HEK293 (cell line): ENCODE data around the gene FAM76B.
A peak's percentile ranks its signal among the peaks of the same experiment; 100 is the strongest.

ENCODE experiments used
- CTCF ChIA-PET: fragments of 350-600 bp; formaldehyde crosslinking; extraction: SDS; loops from one replicate; lab custom pipeline; 2021; ENCODE audit warnings: antibody characterized with exemption; lab: Yijun Ruan, JAX
- POLR2A ChIA-PET: fragments of 300-600 bp; formaldehyde crosslinking; extraction: SDS; loops from one replicate; lab custom pipeline; 2020; ENCODE audit warnings: antibody characterized with exemption, inconsistent platforms; lab: Yijun Ruan, JAX
- H3K27ac ChIP-seq: fragments of 200-500 bp; sonication (Bioruptor generic); 2 replicates; pipeline ENCODE4 v1.5.1; 2014; ENCODE audit warnings: low read depth, low read length, control low read depth, inconsistent platforms; ENCODE audit errors: extremely low read depth
- H3K36me3 ChIP-seq, 2 experiments: fragments of 200-500 bp in 1 of 2; sonication (Bioruptor generic) in 1 of 2; 1 replicate in 1 of 2; 2 replicates in 1 of 2; pipeline ENCODE4 v1.5.1; 2014 to 2017; ENCODE audit warnings: inconsistent platforms in 2 of 2, low read length in 2 of 2; ENCODE audit not compliant: control insufficient read depth in 2 of 2, insufficient read depth in 1 of 2
- H3K4me1 ChIP-seq: fragments of 200-500 bp; sonication (Bioruptor generic); 2 replicates; pipeline ENCODE4 v1.5.1; 2014; ENCODE audit warnings: mild to moderate bottlenecking, low read length, inconsistent platforms; ENCODE audit not compliant: control insufficient read depth, insufficient read depth
- H3K4me3 ChIP-seq: 2 replicates; pipeline ENCODE4 v1.5.1; 2011; ENCODE audit warnings: low read depth, mild to moderate bottlenecking, control low read depth, low read length, moderate library complexity
- H3K9me3 ChIP-seq: fragments of 200-500 bp; sonication (Bioruptor generic); 2 replicates; pipeline ENCODE4 v1.5.1; 2014; ENCODE audit warnings: low read depth, low read length, inconsistent platforms; ENCODE audit not compliant: control insufficient read depth, insufficient read depth
- KLF8 ChIP-seq: fragments of 450-650 bp; formaldehyde crosslinking; IDR thresholded peaks from 2 replicates; pipeline ENCODE4 v1.5.1; 2016; ENCODE audit warnings: missing biosample characterization, missing genetic modification characterization
- MZF1 ChIP-seq: fragments of 450-650 bp; formaldehyde crosslinking; IDR thresholded peaks from 2 replicates; pipeline ENCODE4 v1.5.1; 2017; ENCODE audit warnings: missing biosample characterization, missing genetic modification characterization, borderline replicate concordance
- SP2 ChIP-seq: fragments of 450-650 bp; formaldehyde crosslinking; IDR thresholded peaks from 2 replicates; pipeline ENCODE4 v1.5.1; 2016; ENCODE audit warnings: missing biosample characterization, missing genetic modification characterization
- ZEB2 ChIP-seq: fragments of 450-650 bp; formaldehyde crosslinking; IDR thresholded peaks from 2 replicates; pipeline ENCODE4 v1.5.1; 2016; ENCODE audit warnings: missing biosample characterization, missing genetic modification characterization
- ZFP3 ChIP-seq: fragments of 450-650 bp; formaldehyde crosslinking; IDR thresholded peaks from 2 replicates; pipeline ENCODE4 v1.5.1; 2016; ENCODE audit warnings: low read depth, missing biosample characterization, missing genetic modification characterization
- ZNF133 ChIP-seq: fragments of 450-650 bp; formaldehyde crosslinking; IDR thresholded peaks from 2 replicates; pipeline ENCODE4 v1.5.1; 2016; ENCODE audit warnings: missing biosample characterization, missing genetic modification characterization
- ZNF175 ChIP-seq: fragments of 450-650 bp; formaldehyde crosslinking; IDR thresholded peaks from 2 replicates; pipeline ENCODE4 v1.5.1; 2016; ENCODE audit warnings: missing biosample characterization, missing genetic modification characterization
- ZNF26 ChIP-seq: fragments of 450-650 bp; formaldehyde crosslinking; IDR thresholded peaks from 2 replicates; pipeline ENCODE4 v1.5.1; 2016; ENCODE audit warnings: missing biosample characterization, missing genetic modification characterization
- ZNF341 ChIP-seq: fragments of 450-650 bp; formaldehyde crosslinking; IDR thresholded peaks from 2 replicates; pipeline ENCODE4; 2016; ENCODE audit warnings: low read depth, missing biosample characterization, missing genetic modification characterization
- ZNF558 ChIP-seq: fragments of 450-650 bp; formaldehyde crosslinking; IDR thresholded peaks from 2 replicates; pipeline ENCODE4 v1.5.1; 2016; ENCODE audit warnings: missing biosample characterization, missing genetic modification characterization
- ZNF561 ChIP-seq: fragments of 450-650 bp; IDR thresholded peaks from 2 replicates; pipeline ENCODE4 v1.5.1; 2018; ENCODE audit warnings: missing biosample characterization, missing genetic modification characterization, borderline replicate concordance
- ZNF654 ChIP-seq: fragments of 450-650 bp; formaldehyde crosslinking; IDR thresholded peaks from 2 replicates; pipeline ENCODE4 v1.5.1; 2016; ENCODE audit warnings: low read depth, missing biosample characterization, missing genetic modification characterization
- ZNF692 ChIP-seq: fragments of 450-650 bp; formaldehyde crosslinking; IDR thresholded peaks from 2 replicates; pipeline ENCODE4 v1.5.1; 2016; ENCODE audit warnings: missing biosample characterization, missing genetic modification characterization
- ZNF777 ChIP-seq: fragments of 450-650 bp; formaldehyde crosslinking; IDR thresholded peaks from 2 replicates; pipeline ENCODE4 v1.5.1; 2017; ENCODE audit warnings: missing biosample characterization, missing genetic modification characterization, borderline replicate concordance
- ZSCAN16 ChIP-seq: fragments of 450-650 bp; formaldehyde crosslinking; IDR thresholded peaks from 2 replicates; pipeline ENCODE4 v1.5.1; 2016; ENCODE audit warnings: missing biosample characterization, missing genetic modification characterization
- TF ChIP-seq, protein P1 (sequence below): fragments of 450-650 bp; formaldehyde crosslinking; IDR thresholded peaks from 2 replicates; pipeline ENCODE4 v1.5.1; 2016; ENCODE audit warnings: missing biosample characterization, missing genetic modification characterization
- TF ChIP-seq, protein P2 (sequence below): fragments of 450-650 bp; formaldehyde crosslinking; IDR thresholded peaks from 2 replicates; pipeline ENCODE4 v1.5.1; 2017; ENCODE audit warnings: missing biosample characterization, mild to moderate bottlenecking, missing genetic modification characterization, moderate library complexity
- TF ChIP-seq, protein P3 (sequence below): fragments of 450-650 bp; formaldehyde crosslinking; IDR thresholded peaks from 2 replicates; pipeline ENCODE4 v1.5.1; 2017; ENCODE audit warnings: missing biosample characterization, missing genetic modification characterization

FAM76B gene

GRCh38 chr11:95764267-95764898 is 25.2 kb downstream of the FAM76B start:
- TF ChIP-seq ZNF133 (tag by site-specific recombination) (no peak), ZNF654 (tag by site-specific recombination) (peak; percentile 66), ZNF341 (tag by site-specific recombination) (no peak), ZEB2 (tag by site-specific recombination) (no peak)
- H3K36me3 ChIP-seq = peaks cover 0 to 10% of the 10 kb centered on the region in 2 experiments; a peak in 1 of 3 replicates
- CTCF ChIA-PET = interaction anchor here (0.6 to 7.0 kb wide), 20 partner anchors 9 to 1141 kb away, joined by 3 to 111 read pairs (median 4); no protein-coding TSS in a partner anchor
- no peaks in the 10 kb centered on the region for H3K4me1 ChIP-seq
- H3K27ac ChIP-seq = no peak overlapping the region
- H3K9me3 ChIP-seq = no peaks in the 10 kb centered on the region
- no peak overlapping the region for H3K4me3 ChIP-seq
- POLR2A ChIA-PET = no interaction called here

DNA sequence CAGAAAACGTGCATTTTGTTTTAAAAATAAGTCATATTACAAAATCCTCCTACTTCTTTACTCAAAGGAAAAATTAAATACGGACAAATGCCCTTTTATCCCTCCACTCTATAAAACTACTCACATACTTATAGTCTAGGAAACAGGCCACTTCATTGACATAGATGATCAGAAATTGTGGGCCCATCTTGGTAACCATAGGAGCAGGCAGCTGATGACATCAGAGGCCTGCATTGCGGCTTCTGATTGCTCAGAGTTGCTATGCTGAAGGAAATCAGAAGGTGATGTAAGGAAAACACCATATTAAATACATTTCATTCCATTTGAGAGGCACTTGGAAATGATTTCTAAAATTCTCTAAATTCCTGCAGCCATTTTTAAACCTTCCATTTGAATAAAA is 27.0 kb downstream of the FAM76B start:
- Histone ChIP-seq H3K9me3 (no peaks in the 10 kb centered on the region), H3K27ac (no peak overlapping the region), H3K4me3 (no peak overlapping the region), H3K36me3 (no peaks in the 10 kb centered on the region), H3K4me1 (no peaks in the 10 kb centered on the region)
- ChIA-PET CTCF (interaction anchor here (0.9 to 7.0 kb wide), 5 partner anchors 8 to 608 kb away, joined by 3 to 111 read pairs (median 5); no protein-coding TSS in a partner anchor), POLR2A (no interaction called here)
- no peak for TF ChIP-seq MZF1
- TF ChIP-seq ZNF692 (tag by site-specific recombination) = peak; percentile 85
- TF ChIP-seq ZNF777 (tag by site-specific recombination) = no peak
- TF ChIP-seq, all 188 proteins: peak for 1

- Histone ChIP-seq H3K36me3 (no peaks in the 10 kb centered on the region), H3K27ac (no peak overlapping the region), H3K9me3 (no peaks in the 10 kb centered on the region), H3K4me3 (no peak overlapping the region), H3K4me1 (no peaks in the 10 kb centered on the region)
- TF ChIP-seq ZNF561 (tag by site-specific recombination) (no peak), ZNF341 (tag by site-specific recombination) (no peak), KLF8 (no peak), ZSCAN16 (tag by site-specific recombination) (no peak), ZNF558 (tag by site-specific recombination) (no peak), ZNF175 (no peak), SP2 (tag by site-specific recombination) (no peak), ZFP3 (tag by site-specific recombination) (no peak), ZNF26 (tag by site-specific recombination) (no peak)
- TF ChIP-seq, protein P1, sequence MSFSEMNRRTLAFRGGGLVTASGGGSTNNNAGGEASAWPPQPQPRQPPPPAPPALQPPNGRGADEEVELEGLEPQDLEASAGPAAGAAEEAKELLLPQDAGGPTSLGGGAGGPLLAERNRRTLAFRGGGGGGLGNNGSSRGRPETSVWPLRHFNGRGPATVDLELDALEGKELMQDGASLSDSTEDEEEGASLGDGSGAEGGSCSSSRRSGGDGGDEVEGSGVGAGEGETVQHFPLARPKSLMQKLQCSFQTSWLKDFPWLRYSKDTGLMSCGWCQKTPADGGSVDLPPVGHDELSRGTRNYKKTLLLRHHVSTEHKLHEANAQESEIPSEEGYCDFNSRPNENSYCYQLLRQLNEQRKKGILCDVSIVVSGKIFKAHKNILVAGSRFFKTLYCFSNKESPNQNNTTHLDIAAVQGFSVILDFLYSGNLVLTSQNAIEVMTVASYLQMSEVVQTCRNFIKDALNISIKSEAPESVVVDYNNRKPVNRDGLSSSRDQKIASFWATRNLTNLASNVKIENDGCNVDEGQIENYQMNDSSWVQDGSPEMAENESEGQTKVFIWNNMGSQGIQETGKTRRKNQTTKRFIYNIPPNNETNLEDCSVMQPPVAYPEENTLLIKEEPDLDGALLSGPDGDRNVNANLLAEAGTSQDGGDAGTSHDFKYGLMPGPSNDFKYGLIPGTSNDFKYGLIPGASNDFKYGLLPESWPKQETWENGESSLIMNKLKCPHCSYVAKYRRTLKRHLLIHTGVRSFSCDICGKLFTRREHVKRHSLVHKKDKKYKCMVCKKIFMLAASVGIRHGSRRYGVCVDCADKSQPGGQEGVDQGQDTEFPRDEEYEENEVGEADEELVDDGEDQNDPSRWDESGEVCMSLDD (tag by site-specific recombination) = no peak
- TF ChIP-seq, protein P2, sequence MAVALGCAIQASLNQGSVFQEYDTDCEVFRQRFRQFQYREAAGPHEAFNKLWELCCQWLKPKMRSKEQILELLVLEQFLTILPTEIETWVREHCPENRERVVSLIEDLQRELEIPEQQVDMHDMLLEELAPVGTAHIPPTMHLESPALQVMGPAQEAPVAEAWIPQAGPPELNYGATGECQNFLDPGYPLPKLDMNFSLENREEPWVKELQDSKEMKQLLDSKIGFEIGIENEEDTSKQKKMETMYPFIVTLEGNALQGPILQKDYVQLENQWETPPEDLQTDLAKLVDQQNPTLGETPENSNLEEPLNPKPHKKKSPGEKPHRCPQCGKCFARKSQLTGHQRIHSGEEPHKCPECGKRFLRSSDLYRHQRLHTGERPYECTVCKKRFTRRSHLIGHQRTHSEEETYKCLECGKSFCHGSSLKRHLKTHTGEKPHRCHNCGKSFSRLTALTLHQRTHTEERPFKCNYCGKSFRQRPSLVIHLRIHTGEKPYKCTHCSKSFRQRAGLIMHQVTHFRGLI (tag by site-specific recombination) = no peak
- TF ChIP-seq, protein P3, sequence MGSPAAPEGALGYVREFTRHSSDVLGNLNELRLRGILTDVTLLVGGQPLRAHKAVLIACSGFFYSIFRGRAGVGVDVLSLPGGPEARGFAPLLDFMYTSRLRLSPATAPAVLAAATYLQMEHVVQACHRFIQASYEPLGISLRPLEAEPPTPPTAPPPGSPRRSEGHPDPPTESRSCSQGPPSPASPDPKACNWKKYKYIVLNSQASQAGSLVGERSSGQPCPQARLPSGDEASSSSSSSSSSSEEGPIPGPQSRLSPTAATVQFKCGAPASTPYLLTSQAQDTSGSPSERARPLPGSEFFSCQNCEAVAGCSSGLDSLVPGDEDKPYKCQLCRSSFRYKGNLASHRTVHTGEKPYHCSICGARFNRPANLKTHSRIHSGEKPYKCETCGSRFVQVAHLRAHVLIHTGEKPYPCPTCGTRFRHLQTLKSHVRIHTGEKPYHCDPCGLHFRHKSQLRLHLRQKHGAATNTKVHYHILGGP (tag by site-specific recombination) = no peak
- CTCF ChIA-PET = interaction anchor here (0.7 to 7.0 kb wide), 3 partner anchors 55 to 1113 kb away, joined by 3 to 111 read pairs (median 26); no protein-coding TSS in a partner anchor
- POLR2A ChIA-PET = interaction anchor here (0.8 kb wide), 1 partner anchor 694 kb away, joined by 3 read pairs; the partner anchor contains the start of gene SRSF8
Observed at GRCh38 chr11:95760941-95761340, 28.6 kb downstream of the FAM76B start.
